Retinal pigment epithelial cell (primary cell): ENCODE results near the gene OR10T2.

Source experiments
- DNase-seq: peaks from one replicate; pipeline ENCODE4 v3.0.0-alpha.2; 2010; ENCODE audit warnings: low read depth
- H3K4me3 ChIP-seq: 2 replicates; pipeline ENCODE4 v1.5.1; 2011; ENCODE audit warnings: mild to moderate bottlenecking, low read length, control low read depth, moderate library complexity
- TF ChIP-seq, protein P1 (sequence below): conservative IDR thresholded peaks from 2 replicates; pipeline ENCODE4 v1.5.1; 2011; ENCODE audit warnings: low read depth, low read length, control low read depth, inconsistent platforms

The OR10T2 gene

GRCh38 chr1:158417586-158417985 is 18.3 kb upstream of the OR10T2 start:
- no peak overlapping the region for H3K4me3 ChIP-seq
- TF ChIP-seq, protein P1, sequence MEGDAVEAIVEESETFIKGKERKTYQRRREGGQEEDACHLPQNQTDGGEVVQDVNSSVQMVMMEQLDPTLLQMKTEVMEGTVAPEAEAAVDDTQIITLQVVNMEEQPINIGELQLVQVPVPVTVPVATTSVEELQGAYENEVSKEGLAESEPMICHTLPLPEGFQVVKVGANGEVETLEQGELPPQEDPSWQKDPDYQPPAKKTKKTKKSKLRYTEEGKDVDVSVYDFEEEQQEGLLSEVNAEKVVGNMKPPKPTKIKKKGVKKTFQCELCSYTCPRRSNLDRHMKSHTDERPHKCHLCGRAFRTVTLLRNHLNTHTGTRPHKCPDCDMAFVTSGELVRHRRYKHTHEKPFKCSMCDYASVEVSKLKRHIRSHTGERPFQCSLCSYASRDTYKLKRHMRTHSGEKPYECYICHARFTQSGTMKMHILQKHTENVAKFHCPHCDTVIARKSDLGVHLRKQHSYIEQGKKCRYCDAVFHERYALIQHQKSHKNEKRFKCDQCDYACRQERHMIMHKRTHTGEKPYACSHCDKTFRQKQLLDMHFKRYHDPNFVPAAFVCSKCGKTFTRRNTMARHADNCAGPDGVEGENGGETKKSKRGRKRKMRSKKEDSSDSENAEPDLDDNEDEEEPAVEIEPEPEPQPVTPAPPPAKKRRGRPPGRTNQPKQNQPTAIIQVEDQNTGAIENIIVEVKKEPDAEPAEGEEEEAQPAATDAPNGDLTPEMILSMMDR: no peak
- DNase-seq: no peak

GRCh38 chr1:158414651-158415345 is 15.5 kb upstream of the OR10T2 start:
- no peak overlapping the region for H3K4me3 ChIP-seq
- no peak for DNase-seq
- TF ChIP-seq, protein P1: no peak

DNA sequence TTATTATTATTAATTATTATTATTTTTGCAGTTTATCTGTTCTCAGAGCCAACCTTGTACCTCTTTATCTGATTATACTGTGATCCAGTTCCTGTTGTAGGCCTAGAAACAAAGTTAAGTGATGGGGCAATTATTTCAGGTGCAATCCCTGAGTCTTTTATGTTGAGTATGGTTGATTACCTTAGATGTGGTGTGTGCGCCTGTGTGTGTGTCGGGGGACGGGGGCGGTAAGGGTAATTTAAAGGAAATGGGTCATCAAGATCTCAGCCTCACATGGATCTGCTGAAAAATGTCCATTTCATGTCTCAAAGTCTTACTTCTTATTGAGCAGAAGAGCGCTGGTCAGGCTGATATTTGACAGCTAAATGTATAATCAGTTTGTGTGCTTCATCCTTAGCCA is 7.8 kb upstream of the OR10T2 start:
- no peak overlapping the region for H3K4me3 ChIP-seq
- DNase-seq: no peak
- TF ChIP-seq, protein P1: no peak

DNA sequence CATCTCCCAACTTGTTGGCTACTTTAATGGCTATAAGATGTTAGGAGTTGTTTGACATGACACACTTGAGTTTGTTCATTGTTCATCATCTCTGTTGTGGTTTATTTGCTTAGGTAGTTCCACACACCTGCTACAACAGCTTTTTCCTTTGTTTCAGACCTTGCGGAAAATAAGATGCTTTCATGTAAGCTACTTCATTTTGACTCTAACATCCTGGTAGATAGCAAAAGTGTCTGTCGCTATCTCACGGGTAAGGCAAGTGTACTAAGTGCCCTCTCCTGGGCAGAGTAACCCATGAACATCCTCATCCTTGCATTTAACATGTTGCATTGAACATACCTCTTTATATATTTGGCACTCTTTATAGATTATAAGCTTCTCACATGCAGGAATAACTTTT is 1.6 kb upstream of the OR10T2 start:
- DNase-seq: no peak
- TF ChIP-seq, protein P1: no peak
- no peak overlapping the region for H3K4me3 ChIP-seq

- TF ChIP-seq, protein P1: no peak
- H3K4me3 ChIP-seq: no peak overlapping the region
- no peak for DNase-seq
Observed at GRCh38 chr1:158396646-158397045, 2.6 kb downstream of the OR10T2 start.

- TF ChIP-seq, protein P1: no peak
- DNase-seq: no peak
- H3K4me3 ChIP-seq: no peak overlapping the region
Observed at GRCh38 chr1:158393476-158393875, 5.8 kb downstream of the OR10T2 start.

GRCh38 chr1:158391099-158391498 is 8.2 kb downstream of the OR10T2 start:
- no peak for DNase-seq
- no peak overlapping the region for H3K4me3 ChIP-seq

More at GRCh38 chr1:158391099-158391498, 8.2 kb downstream of the OR10T2 start:
- TF ChIP-seq, protein P1: no peak
